HCT116 (cell line): ENCODE results near the gene NCR1. TPM values are rescaled to one million over a fixed set of nuclear protein-coding genes. Genes with fewer than 3 reads are reported as not detected.
"Not testable (repeated sequence)": the region's sequence is repeated elsewhere in the genome, so short reads cannot be mapped to it uniquely, and the experiment has no call there.

Experiments used
- ATAC-seq: fragments of 200-7000 bp; cut with Tn5 transposase; 2 replicates; pipeline ENCODE4 v1.9.1; 2020; ENCODE audit warnings: mild to moderate bottlenecking, moderate library complexity
- BruUV-seq: library from RNA; stranded (reverse); fragments of 400-500 nt; replicated peaks from 2 replicates; lab custom pipeline; 2021; lab: Mats Ljungman, UMichigan
- CTCF ChIA-PET: fragments of 300-600 bp; sonication (Branson Sonifier 250); formaldehyde crosslinking; loops from one replicate; lab custom pipeline; 2021; ENCODE audit warnings: antibody characterized with exemption; lab: Charles Lee
- POLR2A ChIA-PET: fragments of 300-600, 350-600 bp; sonication (Branson Sonifier 250); formaldehyde crosslinking; loops from one replicate; lab custom pipeline; 2021; ENCODE audit warnings: antibody characterized with exemption; lab: Charles Lee
- RAD21 ChIA-PET, 2 experiments: fragments of 300-600 bp; sonication (Branson Sonifier 250); formaldehyde crosslinking; loops; one replicate each; lab custom pipeline; 2023; ENCODE audit warnings: low total read pairs in 2 of 2; ENCODE audit not compliant: uncharacterized antibody in 2 of 2, unreplicated experiment in 2 of 2, low non-redundant PET in 1 of 2; lab: Charles Lee
- DNase-seq: peaks from one replicate; pipeline ENCODE4 v3.0.0-alpha.2; 2010; ENCODE audit warnings: low read depth, low spot score
- H2AFZ ChIP-seq: fragments of 200-600 bp; shearing (Covaris generic), sonication (generic); 2 replicates; pipeline ENCODE4 v1.6.1; 2017; ENCODE audit warnings: low read depth, mixed run types, mixed read lengths, antibody characterized with exemption, low read length; ENCODE audit not compliant: poor library complexity, severe bottlenecking
- H3K27ac ChIP-seq: 2 replicates; pipeline ENCODE4 v1.5.1; 2012; ENCODE audit warnings: low read depth, low read length
- H3K27me3 ChIP-seq: fragments of 200-600 bp; sonication (generic); 2 replicates; pipeline ENCODE4 v1.6.1; 2016; ENCODE audit warnings: mixed run types, low read length, mixed read lengths; ENCODE audit not compliant: insufficient read depth
- H3K36me3 ChIP-seq, 2 experiments: fragments of 200-500 bp in 1 of 2; fragments of 200-600 bp in 1 of 2; sonication (Bioruptor generic) in 1 of 2; sonication (generic) in 1 of 2; 2 replicates each; pipeline versions ENCODE4 v1.5.1 to v1.6.1; 2014 to 2016; ENCODE audit warnings: low read length in 2 of 2, inconsistent platforms in 1 of 2, mixed read lengths in 1 of 2, mixed run types in 1 of 2; ENCODE audit not compliant: insufficient read depth in 2 of 2, control insufficient read depth in 1 of 2
- H3K4me1 ChIP-seq, 2 experiments: fragments of 200-600 bp in 1 of 2; sonication (generic) in 1 of 2; 2 replicates each; pipeline versions ENCODE4 v1.5.1 to v1.6.1; 2012 to 2017; ENCODE audit warnings: low read length in 2 of 2, inconsistent platforms in 1 of 2, mild to moderate bottlenecking in 1 of 2, mixed read lengths in 1 of 2, mixed run types in 1 of 2, moderate library complexity in 1 of 2; ENCODE audit not compliant: insufficient read depth in 2 of 2, control insufficient read depth in 1 of 2
- H3K4me2 ChIP-seq: fragments of 200-600 bp; sonication (generic); 2 replicates; pipeline ENCODE4 v1.6.1; 2017; ENCODE audit warnings: mixed run types, low read length, mixed read lengths
- H3K4me3 ChIP-seq, 2 experiments: fragments of 200-600 bp in 1 of 2; sonication (generic) in 1 of 2; replicated peaks in 1 of 2; 2 replicates each; pipeline ENCODE4 v1.5.1; 2011 to 2016; ENCODE audit warnings: low read length in 2 of 2, control low read depth in 1 of 2, low read depth in 1 of 2, mild to moderate bottlenecking in 1 of 2, mixed read lengths in 1 of 2, mixed run types in 1 of 2
- H3K79me2 ChIP-seq: fragments of 200-600 bp; sonication (generic); 2 replicates; pipeline ENCODE4 v1.6.1; 2017; ENCODE audit warnings: mild to moderate bottlenecking, mixed run types, low read length, moderate library complexity, mixed read lengths; ENCODE audit not compliant: insufficient read depth
- H3K9ac ChIP-seq: fragments of 200-600 bp; sonication (generic); 2 replicates; pipeline ENCODE4 v1.6.1; 2016; ENCODE audit warnings: low read length, mixed read lengths
- H3K9me2 ChIP-seq: fragments of 200-600 bp; sonication (generic), shearing (Covaris generic); 2 replicates; pipeline ENCODE4 v1.6.1; 2017; ENCODE audit warnings: mixed run types, mild to moderate bottlenecking, moderate library complexity; ENCODE audit not compliant: insufficient read depth
- H3K9me3 ChIP-seq, 2 experiments: fragments of 200-500 bp in 1 of 2; fragments of 200-600 bp in 1 of 2; sonication (Bioruptor generic) in 1 of 2; sonication (generic) in 1 of 2; 2 replicates each; pipeline ENCODE4 v1.6.1; 2014 to 2017; ENCODE audit warnings: low read length in 2 of 2, mixed read lengths in 2 of 2, inconsistent platforms in 1 of 2, low read depth in 1 of 2, mild to moderate bottlenecking in 1 of 2, mixed run types in 1 of 2, moderate library complexity in 1 of 2; ENCODE audit not compliant: control insufficient read depth in 1 of 2, insufficient read depth in 1 of 2
- H4K20me1 ChIP-seq: fragments of 200-600 bp; sonication (generic), shearing (Covaris generic); 2 replicates; pipeline ENCODE4 v1.6.1; 2017; ENCODE audit warnings: mixed run types, mild to moderate bottlenecking, moderate library complexity; ENCODE audit not compliant: insufficient read depth
- ELF1 ChIP-seq: IDR thresholded peaks from 2 replicates; pipeline ENCODE4 v1.6.1; 2012; ENCODE audit warnings: low read depth, borderline replicate concordance
- FOSL1 ChIP-seq: IDR thresholded peaks from 2 replicates; pipeline ENCODE4 v1.6.1; 2012; ENCODE audit warnings: low read depth
- JUND ChIP-seq: IDR thresholded peaks from 2 replicates; pipeline ENCODE4 v1.6.1; 2012
- SIN3A ChIP-seq: IDR thresholded peaks from 2 replicates; pipeline ENCODE4 v1.6.1; 2012; ENCODE audit warnings: low read depth
- TCF7L2 ChIP-seq: IDR thresholded peaks from 2 replicates; pipeline ENCODE4 v1.7.0; 2011; ENCODE audit warnings: borderline replicate concordance, inconsistent platforms; ENCODE audit not compliant: insufficient read depth, insufficient read length; ENCODE audit errors: extremely low read depth
- YY1 ChIP-seq: IDR thresholded peaks from 2 replicates; pipeline ENCODE4 v1.6.1; 2011; ENCODE audit warnings: low read length, low read depth, moderate library complexity, mild to moderate bottlenecking; ENCODE audit not compliant: insufficient replicate concordance; ENCODE audit errors: extremely low read depth
- ZNF274 ChIP-seq: fragments of 200-500 bp; sonication (Bioruptor generic); IDR thresholded peaks from 2 replicates; pipeline ENCODE4 v1.6.1; 2014; ENCODE audit warnings: mild to moderate bottlenecking, low read depth, low read length, inconsistent platforms
- intact Hi-C: fragments of 100-400 bp; cut with micrococcal nuclease; formaldehyde crosslinking; loops from 2 replicates; pipeline ENCODE4 v1.10.0; 2022
- total RNA-seq: library from RNA; stranded (reverse); gene quantifications from one replicate; pipeline ENCODE4 v1.2.1, GENCODE V29; 2021; ENCODE audit not compliant: unreplicated experiment

Gene NCR1
- total RNA-seq, 1 experiment from 2014 or later, result not detected

DNA sequence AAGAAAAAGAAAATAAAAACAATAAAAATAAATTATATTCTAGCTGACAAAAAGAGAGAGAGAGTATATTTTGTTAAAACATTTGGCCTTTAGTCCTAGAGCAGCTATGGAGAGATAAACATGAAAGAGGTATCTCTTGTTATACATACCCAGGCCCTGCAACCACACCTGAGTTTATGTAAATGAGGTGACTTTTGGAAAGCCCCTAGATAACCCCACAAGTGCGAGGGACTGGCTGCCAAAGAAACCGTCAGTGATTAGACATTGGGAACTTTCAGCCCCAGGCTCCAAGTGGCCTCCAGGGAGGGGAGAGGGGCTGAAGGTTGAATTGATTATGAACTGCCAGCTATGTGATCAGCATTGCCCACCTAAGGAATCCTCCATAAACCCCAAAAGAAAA lies 43.5 kb downstream of the NCR1 start:
- ChIA-PET POLR2A (no interaction called here), CTCF (no interaction called here), RAD21 (no interaction called here)
- no peaks in the 10 kb centered on the region for H3K9me2 ChIP-seq
- no peaks in the 10 kb centered on the region for H3K27me3 ChIP-seq
- no peaks in the 10 kb centered on the region for H4K20me1 ChIP-seq
- H3K4me3 ChIP-seq, result no peak overlapping the region
- no TSS peak for BruUV-seq
- H2AFZ ChIP-seq, result no peak overlapping the region
- no peaks in the 10 kb centered on the region for H3K4me1 ChIP-seq
- no peak overlapping the region for H3K27ac ChIP-seq
- no peak overlapping the region for H3K4me2 ChIP-seq
- no peak for ATAC-seq
- H3K9me3 ChIP-seq, result no peaks in the 10 kb centered on the region
- intact Hi-C loops, result no loop called here
- no peak overlapping the region for H3K9ac ChIP-seq
- no peak for DNase-seq
- no peaks in the 10 kb centered on the region for H3K79me2 ChIP-seq
- TF ChIP-seq JUND (no peak), SIN3A (no peak), YY1 (no peak), ELF1 (no peak), FOSL1 (no peak), ZNF274 (no peak), TCF7L2 (no peak)
- no peaks in the 10 kb centered on the region for H3K36me3 ChIP-seq

DNA sequence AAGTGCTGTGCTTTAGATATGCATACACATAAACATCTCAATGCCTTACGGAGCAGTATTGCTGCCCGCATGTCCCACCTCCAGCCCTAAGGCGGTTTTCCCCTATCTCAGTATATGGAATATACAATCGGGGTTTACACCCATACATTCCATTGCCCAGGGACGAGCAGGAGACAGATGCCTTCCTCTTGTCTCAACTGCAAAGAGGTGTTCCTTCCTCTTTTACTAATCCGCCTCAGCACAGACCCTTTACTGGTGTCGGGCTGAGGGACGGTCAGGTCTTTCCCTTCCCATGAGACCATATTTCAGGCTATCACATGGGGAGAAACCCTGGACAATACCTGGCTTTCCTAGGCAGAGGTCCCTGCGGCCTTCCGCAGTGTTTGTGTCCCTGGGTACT lies 44.6 kb downstream of the NCR1 start:
- H3K9me2 ChIP-seq, ATAC-seq, H3K27me3 ChIP-seq, H3K4me2 ChIP-seq, BruUV-seq, H3K4me3 ChIP-seq, DNase-seq, H3K79me2 ChIP-seq, H3K27ac ChIP-seq, H3K9ac ChIP-seq, CTCF ChIA-PET, H3K9me3 ChIP-seq, POLR2A ChIA-PET, H3K36me3 ChIP-seq, H3K4me1 ChIP-seq, H2AFZ ChIP-seq, intact Hi-C loops, RAD21 ChIA-PET, H4K20me1 ChIP-seq: not testable (repeated sequence)
